Measurements from ENCODE around the gene NRTN. TPM values are rescaled to one million over a fixed set of nuclear protein-coding genes. Genes with fewer than 3 reads are reported as not detected.
"Not testable (repeated sequence)": the region's sequence is repeated elsewhere in the genome, so short reads cannot be mapped to it uniquely, and the experiment has no call there.

Gene NRTN
- total RNA-seq, 1 experiment from 2014 or later = 3.9 TPM

DNA sequence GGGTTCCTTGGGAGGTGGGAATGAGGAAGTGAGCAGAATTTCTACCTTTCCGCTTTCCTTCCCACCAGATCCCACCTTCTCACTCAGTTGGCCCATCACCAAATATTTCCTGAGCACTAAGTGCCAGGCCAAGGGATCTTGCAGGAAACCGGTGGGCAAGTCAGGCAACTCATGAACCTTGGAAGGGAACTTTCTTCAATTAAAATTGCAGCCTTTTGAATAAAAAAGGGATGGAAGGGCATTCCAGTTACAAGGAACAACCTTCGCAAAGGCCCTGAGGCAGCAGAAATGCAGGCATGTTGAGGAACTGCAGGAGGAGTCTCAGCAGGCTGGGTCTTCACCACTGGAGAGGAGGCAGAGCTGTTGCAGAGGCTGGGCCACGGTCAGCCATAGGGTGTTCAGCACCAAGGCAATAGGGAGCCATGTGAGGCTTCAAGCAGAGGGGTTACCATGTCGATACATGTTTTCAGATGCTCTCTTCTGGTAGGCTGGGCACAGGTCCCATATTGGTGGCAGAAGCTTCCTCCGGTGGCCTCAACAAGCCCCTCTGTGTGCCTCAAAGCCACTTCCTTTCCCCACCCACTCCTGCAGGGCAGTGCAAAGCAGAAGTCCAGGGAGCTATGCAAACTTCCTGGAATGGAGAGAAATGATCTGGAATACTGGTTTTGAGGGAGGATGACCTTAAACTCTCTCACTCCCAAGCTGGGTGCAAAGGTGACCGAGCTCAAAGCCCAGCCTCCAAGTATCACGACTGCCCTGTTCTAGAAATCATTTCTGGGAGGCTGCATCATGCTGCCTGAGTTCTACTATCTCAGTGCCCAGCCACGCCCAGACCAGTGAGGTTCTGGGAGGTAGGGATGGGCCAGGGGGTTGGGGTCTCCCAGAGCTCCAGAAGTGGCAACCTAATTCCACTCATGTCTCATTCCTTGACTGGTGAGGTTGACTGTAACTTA lies 34.5 kb downstream of the NRTN start, which contains the start of gene FUT6:
TSS of gene FUT6 (minus strand) at position 638 of the 953 bp plus-strand sequence. CDS start 7,135 bp downstream, outside the sequence.
- no peaks in the 10 kb centered on the region for H4K20me1 ChIP-seq (ENCODE audit: low read length)
- ATAC-seq (no peak), DNase-seq (no peak)
- no peaks in the 10 kb centered on the region for H3K27me3 ChIP-seq (ENCODE audit: low read length)
- no TSS peak for BruUV-seq (replicated peaks)
- intact Hi-C loops (cut with micrococcal nuclease) = no loop called here
- POLR2A ChIA-PET (ENCODE audit: unreplicated experiment) = no interaction called here
- H3K9me3 ChIP-seq (ENCODE audit: low read length) = no peaks in the 10 kb centered on the region
- H3K36me3 ChIP-seq (ENCODE audit: low read depth, low read length) = no peaks in the 10 kb centered on the region
- H3K4me1 ChIP-seq (ENCODE audit: insufficient read depth, low read length) = no peaks in the 10 kb centered on the region
- H2AFZ ChIP-seq (ENCODE audit: low read length) = no peak within 1 kb of the TSS
- CTCF ChIA-PET = no interaction called here
- no peak within 1 kb of the TSS for H3K27ac ChIP-seq (ENCODE audit: low read length)
- H3K79me2 ChIP-seq (ENCODE audit: low read length) = no peaks in the 10 kb centered on the region
- H3K9me2 ChIP-seq (replicated peaks; ENCODE audit: low read length) = no peaks in the 10 kb centered on the region
- H3F3A ChIP-seq (ENCODE audit: low read length, unreplicated experiment) = no peaks in the 10 kb centered on the region
- no peak within 1 kb of the TSS for H3K4me2 ChIP-seq (ENCODE audit: low read length)
- no peak within 1 kb of the TSS for H3K9ac ChIP-seq (ENCODE audit: low read length)
- TF ChIP-seq EZH2phosphoT487 (IDR thresholded peaks at IDR 0.05; ENCODE audit: borderline replicate concordance, low read length) (no peak), EZH2 (IDR thresholded peaks at IDR 0.05; ENCODE audit: low read length, unreplicated experiment) (no peak)
- TF ChIP-seq, protein P1, sequence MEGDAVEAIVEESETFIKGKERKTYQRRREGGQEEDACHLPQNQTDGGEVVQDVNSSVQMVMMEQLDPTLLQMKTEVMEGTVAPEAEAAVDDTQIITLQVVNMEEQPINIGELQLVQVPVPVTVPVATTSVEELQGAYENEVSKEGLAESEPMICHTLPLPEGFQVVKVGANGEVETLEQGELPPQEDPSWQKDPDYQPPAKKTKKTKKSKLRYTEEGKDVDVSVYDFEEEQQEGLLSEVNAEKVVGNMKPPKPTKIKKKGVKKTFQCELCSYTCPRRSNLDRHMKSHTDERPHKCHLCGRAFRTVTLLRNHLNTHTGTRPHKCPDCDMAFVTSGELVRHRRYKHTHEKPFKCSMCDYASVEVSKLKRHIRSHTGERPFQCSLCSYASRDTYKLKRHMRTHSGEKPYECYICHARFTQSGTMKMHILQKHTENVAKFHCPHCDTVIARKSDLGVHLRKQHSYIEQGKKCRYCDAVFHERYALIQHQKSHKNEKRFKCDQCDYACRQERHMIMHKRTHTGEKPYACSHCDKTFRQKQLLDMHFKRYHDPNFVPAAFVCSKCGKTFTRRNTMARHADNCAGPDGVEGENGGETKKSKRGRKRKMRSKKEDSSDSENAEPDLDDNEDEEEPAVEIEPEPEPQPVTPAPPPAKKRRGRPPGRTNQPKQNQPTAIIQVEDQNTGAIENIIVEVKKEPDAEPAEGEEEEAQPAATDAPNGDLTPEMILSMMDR (conservative IDR thresholded peaks at IDR 0.05; ENCODE audit: low read depth, low read length) = no peak
- no peak within 1 kb of the TSS for H3K4me3 ChIP-seq (ENCODE audit: low read length)

DNA sequence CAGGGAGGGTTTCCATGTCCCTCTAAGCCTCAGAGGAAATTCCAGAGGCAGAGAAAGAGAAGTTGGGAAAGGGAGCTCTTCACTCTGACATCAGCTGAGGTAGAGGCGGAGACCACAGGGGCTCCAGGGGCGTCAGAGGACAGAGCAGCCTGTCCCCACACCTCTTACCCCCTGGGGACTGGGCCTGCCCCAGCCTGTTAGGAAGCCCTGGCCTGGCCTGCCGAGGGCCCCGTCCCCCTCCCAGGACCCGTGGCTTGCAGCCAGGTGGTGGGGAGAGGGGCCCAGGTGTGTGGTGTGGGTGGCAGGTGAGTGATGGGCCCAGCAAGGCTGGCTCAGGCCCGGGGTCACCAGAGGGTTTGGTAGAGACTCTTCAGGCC lies 36.9 kb downstream of the NRTN start:
- H3K4me2 ChIP-seq (ENCODE audit: low read length); H3F3A ChIP-seq (ENCODE audit: low read length, unreplicated experiment); intact Hi-C loops (cut with micrococcal nuclease); H3K27ac ChIP-seq (ENCODE audit: low read length); H4K20me1 ChIP-seq (ENCODE audit: low read length); H3K9me2 ChIP-seq (replicated peaks; ENCODE audit: low read length); BruUV-seq (replicated peaks); H2AFZ ChIP-seq (ENCODE audit: low read length); H3K79me2 ChIP-seq (ENCODE audit: low read length); H3K36me3 ChIP-seq (ENCODE audit: low read depth, low read length); H3K27me3 ChIP-seq (ENCODE audit: low read length); ATAC-seq; H3K4me1 ChIP-seq (ENCODE audit: insufficient read depth, low read length); H3K9me3 ChIP-seq (ENCODE audit: low read length); POLR2A ChIA-PET (ENCODE audit: unreplicated experiment); CTCF ChIA-PET; H3K4me3 ChIP-seq (ENCODE audit: low read length); H3K9ac ChIP-seq (ENCODE audit: low read length); DNase-seq: not testable (repeated sequence)

DNA sequence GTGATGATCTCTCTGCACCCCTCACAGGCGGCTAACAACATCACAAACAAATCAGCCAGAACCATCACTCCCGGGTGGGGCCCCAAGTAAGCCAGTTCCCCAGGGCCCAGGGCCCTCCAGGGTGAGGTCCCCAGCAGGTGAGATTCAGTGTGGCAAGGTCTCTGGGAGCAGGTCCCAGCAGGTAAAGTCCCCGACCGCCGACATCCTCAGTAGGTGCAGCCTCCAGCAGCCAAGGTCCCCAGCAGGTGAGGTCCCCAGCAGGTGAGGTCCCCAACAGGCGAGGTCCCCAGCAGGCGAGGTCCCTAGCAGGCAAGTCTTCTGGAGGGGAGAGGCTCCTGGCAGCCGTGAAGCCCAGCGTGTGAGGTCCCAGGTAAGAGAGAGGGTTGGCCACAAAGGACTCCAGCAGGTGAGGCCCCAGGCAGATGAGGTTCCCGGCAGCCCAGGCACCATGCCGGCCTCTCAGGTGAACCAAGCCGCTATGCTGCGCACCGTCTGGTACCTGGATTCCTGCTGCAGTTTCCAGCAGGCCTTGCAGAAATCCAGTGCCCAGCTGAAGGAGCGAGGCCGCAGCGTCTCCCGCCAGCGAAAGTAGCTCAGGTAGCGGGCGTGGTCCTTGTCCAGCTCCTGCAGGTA lies 38.5 kb downstream of the NRTN start:
- no peaks in the 10 kb centered on the region for H4K20me1 ChIP-seq (ENCODE audit: low read length)
- no peak overlapping the region for H3K4me3 ChIP-seq (ENCODE audit: low read length)
- H2AFZ ChIP-seq (ENCODE audit: low read length) = no peak overlapping the region
- H3K4me1 ChIP-seq (ENCODE audit: insufficient read depth, low read length) = no peaks in the 10 kb centered on the region
- intact Hi-C loops (cut with micrococcal nuclease) = no loop called here
- no peaks in the 10 kb centered on the region for H3K9me3 ChIP-seq (ENCODE audit: low read length)
- TF ChIP-seq, protein P1 (conservative IDR thresholded peaks at IDR 0.05; ENCODE audit: low read depth, low read length) = no peak
- no peak for TF ChIP-seq EZH2 (IDR thresholded peaks at IDR 0.05; ENCODE audit: low read length, unreplicated experiment)
- no peak for TF ChIP-seq EZH2phosphoT487 (IDR thresholded peaks at IDR 0.05; ENCODE audit: borderline replicate concordance, low read length)
- ChIA-PET CTCF (no interaction called here), POLR2A (ENCODE audit: unreplicated experiment) (no interaction called here)
- DNase-seq = no peak
- ATAC-seq = no peak
- H3K36me3 ChIP-seq (ENCODE audit: low read depth, low read length) = no peaks in the 10 kb centered on the region
- no peaks in the 10 kb centered on the region for H3K27me3 ChIP-seq (ENCODE audit: low read length)
- no peaks in the 10 kb centered on the region for H3F3A ChIP-seq (ENCODE audit: low read length, unreplicated experiment)
- H3K79me2 ChIP-seq (ENCODE audit: low read length) = no peaks in the 10 kb centered on the region
- no peak overlapping the region for H3K27ac ChIP-seq (ENCODE audit: low read length)
- no peaks in the 10 kb centered on the region for H3K9me2 ChIP-seq (replicated peaks; ENCODE audit: low read length)
- no peak overlapping the region for H3K4me2 ChIP-seq (ENCODE audit: low read length)
- BruUV-seq (replicated peaks) = no TSS peak
- no peak overlapping the region for H3K9ac ChIP-seq (ENCODE audit: low read length)
